Sigmoid colon (tissue), 7 donors: ENCODE results near the gene RC3H1. TPM values are rescaled to one million over a fixed set of nuclear protein-coding genes. Genes with fewer than 3 reads are reported as not detected.
"Not testable (repeated sequence)": the region's sequence is repeated elsewhere in the genome, so short reads cannot be mapped to it uniquely, and the experiment has no call there.

ENCODE experiments used
- DNase-seq: peaks from one replicate; pipeline ENCODE4 v3.0.0-alpha.2; 2019
- H3K27ac ChIP-seq, 4 donors: fragments of 200-600 bp; sonication (generic); one replicate each; pipeline ENCODE4 v1.5.1; 2016 to 2019; ENCODE audit warnings: mild to moderate bottlenecking in 1 of 4
- H3K27me3 ChIP-seq, 3 donors: fragments of 200-600 bp; sonication (generic); one replicate each; pipeline ENCODE4 v1.5.1; 2019; ENCODE audit warnings: mild to moderate bottlenecking in 1 of 3
- H3K36me3 ChIP-seq, 4 donors: fragments of 200-600 bp; sonication (generic); one replicate each; pipeline ENCODE4 v1.5.1; 2016 to 2019
- H3K4me1 ChIP-seq, 4 donors: fragments of 200-600 bp; sonication (generic); one replicate each; pipeline ENCODE4 v1.5.1; 2017 to 2019
- H3K4me3 ChIP-seq, 4 donors: fragments of 200-600 bp; sonication (generic); one replicate each; pipeline ENCODE4 v1.5.1; 2017 to 2019; ENCODE audit warnings: mild to moderate bottlenecking in 2 of 4, moderate library complexity in 1 of 4
- H3K9me3 ChIP-seq, 4 donors: fragments of 200-600 bp in 3 of 4; sonication (generic) in 3 of 4; one replicate each; pipeline versions ENCODE4 v1.5.1 to v1.6.1; 2013 to 2019
- CTCF ChIP-seq, 4 experiments: fragments of 450-650 bp in 3 of 4; fragments of 200-600 bp in 1 of 4; IDR thresholded peaks; one replicate each; pipeline ENCODE4 v1.5.1; 2016 to 2019; ENCODE audit warnings: antibody characterized with exemption in 4 of 4, mild to moderate bottlenecking in 3 of 4, moderate library complexity in 2 of 4
- EP300 ChIP-seq, 4 donors: sonication (generic); formaldehyde crosslinking; IDR thresholded peaks; one replicate each; pipeline ENCODE4 v1.6.1; 2017; ENCODE audit warnings: antibody characterized with exemption in 4 of 4
- POLR2A ChIP-seq, 2 donors: fragments of 450-650 bp; IDR thresholded peaks; one replicate each; pipeline ENCODE4 v1.6.1; 2016; ENCODE audit warnings: antibody characterized with exemption in 2 of 2, mild to moderate bottlenecking in 2 of 2, moderate library complexity in 2 of 2
- POLR2AphosphoS5 ChIP-seq, 4 donors: sonication (generic); formaldehyde crosslinking; IDR thresholded peaks; one replicate each; pipeline ENCODE4 v1.6.1; 2017; ENCODE audit warnings: antibody characterized with exemption in 4 of 4
- WGBS, 2 donors: extraction: QIAGEN DNeasy Blood & Tissue Kit; methylation state at CpG; one replicate each; pipeline ENCODE4 v1.1.7; 2013; 5-methylcytosine and 5-hydroxymethylcytosine counted together
- intact Hi-C: fragments of 100-400 bp; cut with DNase I; formaldehyde crosslinking; loops from one replicate; pipeline ENCODE4 v1.15.1; 2023
- polyA plus RNA-seq, 3 donors: library from polyadenylated mRNA; stranded (reverse); fragments of 200-250 nt; gene quantifications; one replicate each; pipeline ENCODE4 v1.2.3, GENCODE V29; 2013
- total RNA-seq, 4 donors: library from RNA; depleted of rRNA; stranded (reverse); fragments of >200 nt; gene quantifications; one replicate each; pipeline ENCODE4 v1.1.0, GENCODE V29; 2016
- donor health status: healthy with polysubstance abuse.
- donor health status: Bipolar disorder and iron deficiency.
- donor health status: healthy.

RC3H1 gene
- total and polyA plus RNA-seq, 7 donors, result 2.4 to 55.9 (median 22.5) TPM

DNA sequence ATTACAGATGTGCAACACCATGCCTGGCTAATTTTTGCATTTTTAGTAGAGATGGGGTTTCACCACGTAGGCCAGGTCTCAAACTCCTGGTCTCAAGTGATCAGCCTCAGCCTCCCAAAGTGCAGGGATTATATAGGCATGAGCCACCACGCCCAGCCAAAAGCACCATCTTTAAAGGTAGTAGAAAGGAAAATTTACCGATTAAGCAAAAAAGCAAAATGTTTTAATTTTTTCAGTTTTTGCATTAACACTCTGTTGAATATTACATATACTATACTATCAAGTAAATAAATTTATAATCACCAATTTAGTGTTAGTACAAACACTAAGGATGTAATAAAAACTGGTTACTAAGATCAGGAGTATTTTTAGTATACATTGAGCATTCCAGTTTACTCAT, 20.6 kb downstream of the RC3H1 start:
- intact Hi-C loops, result no loop called here
- Histone ChIP-seq H3K27ac (no peak overlapping the region), H3K36me3 (no peaks in the 10 kb centered on the region), H3K27me3 (no peaks in the 10 kb centered on the region), H3K4me1 (peaks cover 0 to 75% (median 53%) of the 10 kb centered on the region in 4 donors), H3K9me3 (no peaks in the 10 kb centered on the region), H3K4me3 (no peak overlapping the region)
- 73 to 76% methylated on average over 3 of the region's 3 CpGs for WGBS, 2 donors
- no peak for TF ChIP-seq CTCF (IDR thresholded peaks at IDR 0.05)
- no peak for DNase-seq

DNA sequence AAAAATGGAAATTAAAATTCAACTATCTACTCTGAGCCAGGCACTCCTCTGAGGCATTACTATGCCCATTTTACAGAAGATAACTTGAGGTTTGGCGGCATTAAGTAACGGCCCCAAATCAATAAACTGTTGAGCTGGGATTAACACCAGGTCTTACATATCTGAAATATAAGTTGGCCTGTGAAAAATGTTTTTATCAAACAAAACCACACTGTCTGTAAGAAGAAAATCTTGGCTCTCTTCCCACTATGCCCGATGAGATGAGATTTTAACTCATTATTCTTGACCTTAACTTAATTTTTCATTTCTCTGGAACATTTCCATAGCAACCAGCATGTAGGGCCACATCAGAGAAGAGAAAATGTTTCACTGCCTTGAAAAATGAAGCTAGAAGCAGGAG, 21.8 kb downstream of the RC3H1 start:
- intact Hi-C loops, result no loop called here
- no peaks in the 10 kb centered on the region for H3K9me3 ChIP-seq
- peaks cover 0 to 63% (median 44%) of the 10 kb centered on the region in 4 donors for H3K4me1 ChIP-seq
- H3K4me3 ChIP-seq, result no peak overlapping the region
- H3K27me3 ChIP-seq, result no peaks in the 10 kb centered on the region
- H3K27ac ChIP-seq, result peak overlapping the region in 1 of 4 donors; percentile 25
- DNase-seq, result no peak
- H3K36me3 ChIP-seq, result no peaks in the 10 kb centered on the region
- TF ChIP-seq CTCF (IDR thresholded peaks at IDR 0.05) (no peak), POLR2AphosphoS5 (IDR thresholded peaks at IDR 0.05) (no peak), EP300 (IDR thresholded peaks at IDR 0.05) (no peak), POLR2A (IDR thresholded peaks at IDR 0.05) (no peak)
- WGBS, 2 donors, result 75 to 84% methylated on average over 3 of the region's 3 CpGs

DNA sequence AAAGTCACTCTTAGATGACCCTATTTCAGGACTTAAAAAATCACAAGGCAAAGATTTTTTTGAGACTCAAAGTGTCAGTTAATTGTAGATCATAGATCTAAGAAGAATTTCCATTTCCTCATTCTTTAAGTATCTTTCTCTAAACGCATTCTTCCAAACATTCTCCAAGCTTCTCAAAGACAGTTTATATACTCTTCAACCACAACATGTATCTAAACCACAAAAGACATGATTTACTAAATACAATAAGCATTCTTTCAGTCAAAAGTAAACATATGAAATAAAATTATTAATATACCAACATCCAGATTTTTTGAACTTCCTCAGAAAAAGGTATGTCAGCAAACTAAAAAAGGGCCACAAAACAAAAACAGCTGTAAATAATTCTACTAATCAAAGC, 24.4 kb downstream of the RC3H1 start:
- H3K4me1 ChIP-seq, result peaks cover 0 to 55% (median 36%) of the 10 kb centered on the region in 4 donors
- H3K4me3 ChIP-seq, result no peak overlapping the region
- no peaks in the 10 kb centered on the region for H3K27me3 ChIP-seq
- no peaks in the 10 kb centered on the region for H3K9me3 ChIP-seq
- intact Hi-C loops, result no loop called here
- TF ChIP-seq CTCF (IDR thresholded peaks at IDR 0.05) (no peak), EP300 (IDR thresholded peaks at IDR 0.05) (no peak), POLR2AphosphoS5 (IDR thresholded peaks at IDR 0.05) (no peak), POLR2A (IDR thresholded peaks at IDR 0.05) (no peak)
- H3K27ac ChIP-seq, result no peak overlapping the region
- WGBS, 2 donors, result 29 to 45% methylated on average over 1 of the region's 1 CpG
- H3K36me3 ChIP-seq, result peaks cover 0 to 4% (median 0%) of the 10 kb centered on the region in 4 donors
- no peak for DNase-seq

GRCh38 chr1:173996995-173997394, 25.2 kb downstream of the RC3H1 start:
- Histone ChIP-seq H3K27ac (no peak overlapping the region), H3K36me3 (peaks cover 0 to 12% (median 5%) of the 10 kb centered on the region in 4 donors), H3K27me3 (no peaks in the 10 kb centered on the region), H3K9me3 (no peaks in the 10 kb centered on the region), H3K4me3 (no peak overlapping the region), H3K4me1 (peaks cover 0 to 49% (median 33%) of the 10 kb centered on the region in 4 donors)
- 85 to 92% methylated on average over 5 of the region's 5 CpGs for WGBS, 2 donors
- intact Hi-C loops, result no loop called here
- TF ChIP-seq POLR2AphosphoS5 (IDR thresholded peaks at IDR 0.05), result no peak
- TF ChIP-seq CTCF (IDR thresholded peaks at IDR 0.05), result no peak
- TF ChIP-seq EP300 (IDR thresholded peaks at IDR 0.05), result no peak
- TF ChIP-seq POLR2A (IDR thresholded peaks at IDR 0.05), result no peak
- DNase-seq, result no peak

DNA sequence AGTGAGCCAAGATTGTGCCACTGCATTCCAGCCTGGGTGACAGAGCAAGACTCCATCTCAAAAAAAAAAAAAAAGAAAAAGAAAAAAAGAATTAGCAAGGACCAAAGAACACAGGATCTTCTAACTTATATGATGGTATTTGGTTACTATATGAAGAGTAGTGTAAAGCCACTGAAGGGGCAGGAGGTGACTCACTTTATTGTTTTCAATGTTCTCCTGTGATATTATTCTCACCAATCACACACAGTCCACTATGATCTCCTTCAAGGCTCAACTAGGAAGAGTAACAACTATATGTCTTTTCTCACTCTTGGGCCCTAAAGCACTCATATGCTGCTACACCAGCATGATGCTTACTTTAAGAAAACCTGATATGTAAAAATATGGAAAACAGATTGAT, 26.7 kb downstream of the RC3H1 start:
- intact Hi-C loops, result no loop called here
- peaks cover 6 to 26% (median 13%) of the 10 kb centered on the region in 4 donors for H3K36me3 ChIP-seq

DNA sequence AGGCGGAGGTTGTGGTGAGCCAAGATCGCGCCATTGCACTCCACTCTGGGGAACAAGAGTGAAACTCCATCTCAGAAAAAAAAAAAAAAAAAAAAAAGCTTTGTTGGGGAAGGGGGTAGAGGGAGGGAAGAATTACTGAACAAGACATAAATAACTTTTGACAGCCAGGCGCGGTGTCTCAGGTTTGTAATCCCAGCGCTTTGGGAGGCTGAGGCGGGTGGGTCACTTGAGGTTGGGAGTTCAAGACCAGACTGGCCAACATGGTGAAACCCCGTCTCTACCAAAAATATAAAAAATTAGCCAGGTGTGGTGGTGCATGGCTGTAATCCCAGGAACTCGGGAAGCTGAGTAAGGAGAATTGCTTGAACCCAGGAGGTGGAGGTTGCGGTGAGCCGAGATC, 28.2 kb downstream of the RC3H1 start:
- intact Hi-C loops, result not testable (repeated sequence)
- WGBS, 2 donors, result 93 to 97% methylated on average over 11 of the region's 11 CpGs
- peaks cover 7 to 37% (median 13%) of the 10 kb centered on the region in 4 donors for H3K36me3 ChIP-seq

More for the DNA sequence above, 26.7 kb downstream of the RC3H1 start:
- no peaks in the 10 kb centered on the region for H3K27me3 ChIP-seq
- DNase-seq, result no peak
- H3K4me1 ChIP-seq, result peaks cover 0 to 34% (median 24%) of the 10 kb centered on the region in 4 donors
- no peak overlapping the region for H3K4me3 ChIP-seq
- TF ChIP-seq EP300 (IDR thresholded peaks at IDR 0.05), result no peak
- TF ChIP-seq CTCF (IDR thresholded peaks at IDR 0.05), result no peak
- TF ChIP-seq POLR2A (IDR thresholded peaks at IDR 0.05), result no peak
- no peak for TF ChIP-seq POLR2AphosphoS5 (IDR thresholded peaks at IDR 0.05)
- H3K9me3 ChIP-seq, result no peaks in the 10 kb centered on the region
- H3K27ac ChIP-seq, result no peak overlapping the region

More for the DNA sequence above, 28.2 kb downstream of the RC3H1 start:
- H3K27me3 ChIP-seq, DNase-seq, H3K4me3 ChIP-seq, H3K27ac ChIP-seq, H3K9me3 ChIP-seq: not testable (repeated sequence)
- peaks cover 0 to 20% (median 16%) of the 10 kb centered on the region in 4 donors for H3K4me1 ChIP-seq
